AG04449 (cell line): Measurements from ENCODE around the gene TGFBR2.

Experiments
- CTCF ChIA-PET: fragments of 350-600 bp; formaldehyde crosslinking; extraction: SDS; loops from one replicate; lab custom pipeline; 2021; ENCODE audit warnings: antibody characterized with exemption; lab: Yijun Ruan, JAX
- POLR2A ChIA-PET: fragments of 400-600, 350-600 bp; formaldehyde crosslinking; extraction: SDS; loops from one replicate; lab custom pipeline; 2020; ENCODE audit warnings: antibody characterized with exemption, inconsistent platforms; lab: Yijun Ruan, JAX
- DNase-seq: peaks from one replicate; pipeline ENCODE4 v3.0.0-alpha.2; 2010; ENCODE audit warnings: low read depth, low spot score
- H3K4me3 ChIP-seq: 2 replicates; pipeline ENCODE4 v1.5.1; 2011; ENCODE audit warnings: low read depth, mild to moderate bottlenecking, control low read depth, low read length
- CTCF ChIP-seq: IDR thresholded peaks from one replicate; pipeline ENCODE4 v1.5.1; 2011; ENCODE audit warnings: mild to moderate bottlenecking, moderate library complexity, low read length, control low read depth, inconsistent platforms; ENCODE audit not compliant: insufficient read depth; ENCODE audit errors: missing control alignments

The TGFBR2 gene

GRCh38 chr3:30659270-30660130, 53.1 kb downstream of the TGFBR2 start:
- TF ChIP-seq CTCF: no peak
- no peak overlapping the region; the same call in 1 of the 2 replicates for H3K4me3 ChIP-seq
- peak; percentile 86 for DNase-seq
- CTCF ChIA-PET: interaction anchor here (1.0 to 1.8 kb wide), 6 partner anchors 10 to 460 kb away, joined by 3 to 6 read pairs (median 3); no protein-coding TSS in a partner anchor
- POLR2A ChIA-PET: interaction anchor here (0.8 to 1.1 kb wide), 2 partner anchors 43 to 53 kb away, joined by 3 to 6 read pairs; partner anchors contain the start of gene TGFBR2

- ChIA-PET CTCF (interaction anchor here (1.0 to 1.6 kb wide), 3 partner anchors 13 to 33 kb away, joined by 3 to 6 read pairs (median 4); no protein-coding TSS in a partner anchor), POLR2A (no interaction called here)
- no peak for DNase-seq
- H3K4me3 ChIP-seq: no peak overlapping the region
- no peak for TF ChIP-seq CTCF
Measured at GRCh38 chr3:30660136-30660535, 53.7 kb downstream of the TGFBR2 start.

GRCh38 chr3:30660656-30661055, 54.3 kb downstream of the TGFBR2 start:
- TF ChIP-seq CTCF: no peak
- DNase-seq: no peak
- ChIA-PET CTCF (interaction anchor here (1.0 to 1.4 kb wide), 2 partner anchors 14 to 33 kb away, joined by 3 to 4 read pairs; no protein-coding TSS in a partner anchor), POLR2A (no interaction called here)
- no peak overlapping the region for H3K4me3 ChIP-seq

- TF ChIP-seq CTCF: no peak
- no peak for DNase-seq
- ChIA-PET POLR2A (no interaction called here), CTCF (interaction anchor here (1.4 kb wide), 1 partner anchor 13 kb away, joined by 4 read pairs; no protein-coding TSS in a partner anchor)
- H3K4me3 ChIP-seq: no peak overlapping the region
Measured at GRCh38 chr3:30661098-30661873, 54.9 kb downstream of the TGFBR2 start.

GRCh38 chr3:30662836-30663235, 56.4 kb downstream of the TGFBR2 start:
- no peak for TF ChIP-seq CTCF
- POLR2A ChIA-PET: no interaction called here
- DNase-seq: no peak
- H3K4me3 ChIP-seq: no peak overlapping the region
- CTCF ChIA-PET: interaction anchor here (1.0 kb wide), 1 partner anchor 620 kb away, joined by 3 read pairs; no protein-coding TSS in a partner anchor
